ENCODE results near the gene STPG3.

Gene STPG3

DNA sequence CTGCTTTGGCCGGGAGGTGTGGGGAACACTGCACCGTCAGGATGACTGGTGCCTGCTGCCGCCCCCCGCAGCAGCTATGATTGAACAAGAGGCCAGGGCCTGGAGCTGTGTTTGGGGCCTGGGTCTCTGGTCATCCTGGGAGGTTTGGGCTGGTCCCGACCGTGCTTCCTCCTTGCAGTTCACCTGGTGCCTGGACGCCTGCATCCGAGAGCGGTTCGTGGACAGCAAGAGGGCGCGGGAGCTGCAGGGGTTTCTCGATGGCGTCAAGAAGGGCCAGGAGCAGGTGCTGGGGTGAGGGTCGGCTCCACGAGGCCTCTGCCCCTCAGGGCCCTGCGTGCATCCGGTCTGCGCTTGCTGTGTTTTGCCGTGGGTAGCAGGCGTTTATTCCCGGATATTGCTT, 13.0 kb downstream of the STPG3 start:
- DNase-seq (ENCODE audit: extremely low read depth, low read depth): no peak
- no peak overlapping the region for H3K4me3 ChIP-seq (replicated peaks; ENCODE audit: low read depth, low read length)
- TF ChIP-seq, protein P1, sequence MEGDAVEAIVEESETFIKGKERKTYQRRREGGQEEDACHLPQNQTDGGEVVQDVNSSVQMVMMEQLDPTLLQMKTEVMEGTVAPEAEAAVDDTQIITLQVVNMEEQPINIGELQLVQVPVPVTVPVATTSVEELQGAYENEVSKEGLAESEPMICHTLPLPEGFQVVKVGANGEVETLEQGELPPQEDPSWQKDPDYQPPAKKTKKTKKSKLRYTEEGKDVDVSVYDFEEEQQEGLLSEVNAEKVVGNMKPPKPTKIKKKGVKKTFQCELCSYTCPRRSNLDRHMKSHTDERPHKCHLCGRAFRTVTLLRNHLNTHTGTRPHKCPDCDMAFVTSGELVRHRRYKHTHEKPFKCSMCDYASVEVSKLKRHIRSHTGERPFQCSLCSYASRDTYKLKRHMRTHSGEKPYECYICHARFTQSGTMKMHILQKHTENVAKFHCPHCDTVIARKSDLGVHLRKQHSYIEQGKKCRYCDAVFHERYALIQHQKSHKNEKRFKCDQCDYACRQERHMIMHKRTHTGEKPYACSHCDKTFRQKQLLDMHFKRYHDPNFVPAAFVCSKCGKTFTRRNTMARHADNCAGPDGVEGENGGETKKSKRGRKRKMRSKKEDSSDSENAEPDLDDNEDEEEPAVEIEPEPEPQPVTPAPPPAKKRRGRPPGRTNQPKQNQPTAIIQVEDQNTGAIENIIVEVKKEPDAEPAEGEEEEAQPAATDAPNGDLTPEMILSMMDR (IDR thresholded peaks at IDR 0.05; ENCODE audit: low read depth, low read length, missing control alignments): no peak

DNA sequence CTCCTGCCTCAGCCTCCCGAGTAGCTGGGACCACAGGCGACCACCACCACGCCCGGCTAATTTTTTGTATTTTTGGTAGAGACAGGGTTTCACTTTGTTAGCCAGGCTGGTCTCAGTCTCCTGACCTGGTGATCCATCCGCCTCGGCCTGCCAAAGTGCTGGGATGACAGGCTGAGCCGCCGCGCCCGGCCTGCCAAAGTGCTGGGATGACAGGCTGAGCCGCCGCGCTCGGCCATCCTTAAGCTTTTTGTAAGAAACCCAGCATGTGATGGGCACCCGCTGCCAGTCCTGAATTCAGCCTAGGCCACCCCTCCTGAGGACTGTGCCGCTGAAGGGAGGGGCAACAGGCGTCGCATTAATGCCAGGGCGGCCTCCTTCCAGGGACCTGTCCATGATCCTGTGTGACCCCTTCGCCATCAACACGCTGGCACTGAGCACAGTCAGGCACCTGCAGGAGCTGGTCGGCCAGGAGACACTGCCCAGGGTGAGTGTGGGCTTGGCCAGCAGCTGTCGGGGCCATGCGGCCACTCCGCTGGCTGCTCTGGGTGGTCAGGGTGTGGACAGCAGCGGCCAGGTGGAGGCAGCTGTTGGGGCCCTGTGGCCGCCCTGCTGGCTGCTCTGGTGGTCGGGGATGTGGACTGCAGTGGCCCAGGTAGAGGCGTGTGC, 14.5 kb downstream of the STPG3 start:
- TF ChIP-seq, protein P1 (IDR thresholded peaks at IDR 0.05; ENCODE audit: low read depth, low read length, missing control alignments): no peak
- H3K4me3 ChIP-seq (replicated peaks; ENCODE audit: low read depth, low read length): no peak overlapping the region
- DNase-seq (ENCODE audit: extremely low read depth, low read depth): no peak

DNA sequence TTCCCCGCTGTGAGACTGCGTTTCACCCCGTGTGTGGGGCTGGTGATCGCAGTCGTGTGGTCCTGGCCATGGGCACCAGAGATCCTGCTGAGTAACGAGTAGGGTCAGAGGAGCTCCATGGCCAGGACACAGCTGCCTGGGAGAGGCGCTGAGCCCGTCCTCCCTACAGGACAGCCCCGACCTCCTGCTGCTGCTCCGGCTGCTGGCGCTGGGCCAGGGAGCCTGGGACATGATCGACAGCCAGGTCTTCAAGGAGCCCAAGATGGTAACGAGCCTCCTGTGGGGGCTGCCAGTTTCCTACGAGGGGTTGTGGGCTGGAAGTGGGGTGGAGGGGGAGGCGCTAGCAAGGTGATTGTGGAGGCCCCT, 15.1 kb downstream of the STPG3 start:
- no peak overlapping the region for H3K4me3 ChIP-seq (replicated peaks; ENCODE audit: low read depth, low read length)
- TF ChIP-seq, protein P1 (IDR thresholded peaks at IDR 0.05; ENCODE audit: low read depth, low read length, missing control alignments): no peak
- DNase-seq (ENCODE audit: extremely low read depth, low read depth): no peak

DNA sequence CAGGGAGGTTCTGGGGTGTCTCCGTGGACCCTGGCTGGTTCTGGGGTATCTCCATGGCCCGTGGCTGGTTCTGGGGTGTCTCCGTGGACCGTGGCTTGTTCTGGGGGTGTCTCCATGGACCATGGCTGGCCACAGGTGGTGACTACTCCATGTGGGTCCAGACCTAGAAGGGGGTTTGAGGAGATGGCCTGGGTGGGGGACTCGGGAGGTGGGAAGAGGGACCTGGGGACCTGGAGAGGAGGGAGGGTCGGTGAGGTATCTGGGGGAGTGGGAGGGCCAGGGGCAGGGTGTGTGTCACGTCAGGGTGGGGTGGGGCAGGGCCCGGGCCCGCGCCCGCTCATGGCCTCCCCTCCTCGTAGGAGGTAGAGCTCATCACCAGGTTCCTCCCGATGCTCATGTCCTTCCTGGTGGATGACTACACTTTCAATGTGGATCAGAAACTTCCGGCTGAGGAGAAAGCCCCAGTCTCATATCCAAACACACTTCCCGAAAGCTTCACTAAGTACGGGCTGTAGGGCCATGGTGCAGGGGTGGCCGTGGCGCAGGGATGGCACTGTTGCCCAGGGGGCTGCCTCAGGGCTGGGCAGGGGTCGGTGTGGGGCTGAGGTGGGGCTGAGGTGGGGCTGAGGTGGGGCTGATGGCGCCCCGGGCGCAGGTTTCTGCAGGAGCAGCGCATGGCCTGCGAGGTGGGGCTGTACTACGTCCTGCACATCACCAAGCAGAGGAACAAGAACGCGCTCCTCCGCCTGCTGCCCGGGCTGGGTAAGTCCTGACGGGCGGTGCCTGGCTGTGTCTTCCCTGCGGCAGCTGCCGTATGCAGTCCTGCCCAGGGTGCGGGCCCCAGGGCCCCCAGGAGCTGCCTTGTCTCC, 15.7 kb downstream of the STPG3 start:
- DNase-seq (ENCODE audit: extremely low read depth, low read depth): no peak
- TF ChIP-seq, protein P1 (IDR thresholded peaks at IDR 0.05; ENCODE audit: low read depth, low read length, missing control alignments): no peak
- H3K4me3 ChIP-seq (replicated peaks; ENCODE audit: low read depth, low read length): no peak overlapping the region

DNA sequence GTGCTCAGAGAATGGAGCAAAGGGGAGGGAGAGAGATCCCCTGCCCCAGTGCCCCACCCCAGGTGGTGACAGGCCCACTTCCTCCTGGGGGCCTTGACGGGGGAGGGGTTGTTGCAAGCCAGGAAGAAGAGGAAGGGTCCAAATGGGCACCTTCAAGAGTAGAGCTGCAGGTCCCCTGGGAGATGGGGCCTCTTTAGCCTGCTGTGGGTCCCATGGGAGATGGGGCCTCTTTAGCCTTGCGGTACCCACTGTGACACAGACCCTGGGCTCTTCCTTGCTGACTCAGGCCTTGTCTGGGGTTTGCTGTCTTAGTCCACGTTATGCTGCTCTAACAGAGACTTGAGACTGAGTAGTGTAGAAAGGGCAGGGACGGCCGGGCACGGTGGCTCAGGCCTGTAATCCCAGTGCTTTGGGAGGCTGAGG, 16.9 kb downstream of the STPG3 start:
- H3K4me3 ChIP-seq (replicated peaks; ENCODE audit: low read depth, low read length): no peak overlapping the region
- no peak for DNase-seq (ENCODE audit: extremely low read depth, low read depth)

DNA sequence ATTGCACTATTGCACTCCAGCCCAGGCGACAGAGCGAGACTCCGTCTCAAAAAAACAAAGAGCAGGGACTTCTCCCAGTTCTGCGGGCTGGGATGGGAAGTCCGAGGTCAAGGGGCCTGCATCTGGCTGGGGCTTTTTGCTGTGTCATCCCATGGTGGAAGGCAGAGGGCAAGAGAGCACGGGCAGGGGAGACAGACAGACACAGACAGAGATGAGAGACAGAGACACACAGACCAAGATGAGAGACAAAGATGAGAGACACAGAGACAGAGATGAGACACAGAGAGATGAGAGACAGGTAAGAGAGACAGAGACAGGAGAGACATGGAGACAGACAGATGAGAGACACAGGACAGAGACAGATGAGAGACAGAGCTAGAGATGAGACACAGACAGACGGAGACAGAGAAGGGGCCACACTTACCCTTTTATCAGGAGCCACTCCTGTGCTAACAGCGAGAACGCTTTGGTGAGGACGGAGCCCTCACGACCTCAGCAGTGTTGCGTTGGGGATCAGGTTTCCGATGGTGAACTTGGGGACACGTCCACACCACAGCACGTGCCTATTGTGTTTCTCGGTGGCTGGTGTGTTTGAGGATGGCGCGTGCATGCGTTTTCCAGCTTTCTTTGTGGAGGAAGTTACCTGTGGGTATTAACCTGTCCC, 17.6 kb downstream of the STPG3 start:
- no peak for DNase-seq (ENCODE audit: extremely low read depth, low read depth)
- H3K4me3 ChIP-seq (replicated peaks; ENCODE audit: low read depth, low read length): no peak overlapping the region
- TF ChIP-seq, protein P1 (IDR thresholded peaks at IDR 0.05; ENCODE audit: low read depth, low read length, missing control alignments): no peak

More for the DNA sequence above, 16.9 kb downstream of the STPG3 start:
- TF ChIP-seq, protein P1 (IDR thresholded peaks at IDR 0.05; ENCODE audit: low read depth, low read length, missing control alignments): no peak

Measured in HFF-Myc (cell line).